Measurements from ENCODE around the gene GATA6. TPM values are rescaled to one million over a fixed set of nuclear protein-coding genes. Genes with fewer than 3 reads are reported as not detected.
"Not testable (repeated sequence)": the region's sequence is repeated elsewhere in the genome, so short reads cannot be mapped to it uniquely, and the experiment has no call there.

Gene GATA6
- total RNA-seq, 2 donors from 2014 or later = not detected

DNA sequence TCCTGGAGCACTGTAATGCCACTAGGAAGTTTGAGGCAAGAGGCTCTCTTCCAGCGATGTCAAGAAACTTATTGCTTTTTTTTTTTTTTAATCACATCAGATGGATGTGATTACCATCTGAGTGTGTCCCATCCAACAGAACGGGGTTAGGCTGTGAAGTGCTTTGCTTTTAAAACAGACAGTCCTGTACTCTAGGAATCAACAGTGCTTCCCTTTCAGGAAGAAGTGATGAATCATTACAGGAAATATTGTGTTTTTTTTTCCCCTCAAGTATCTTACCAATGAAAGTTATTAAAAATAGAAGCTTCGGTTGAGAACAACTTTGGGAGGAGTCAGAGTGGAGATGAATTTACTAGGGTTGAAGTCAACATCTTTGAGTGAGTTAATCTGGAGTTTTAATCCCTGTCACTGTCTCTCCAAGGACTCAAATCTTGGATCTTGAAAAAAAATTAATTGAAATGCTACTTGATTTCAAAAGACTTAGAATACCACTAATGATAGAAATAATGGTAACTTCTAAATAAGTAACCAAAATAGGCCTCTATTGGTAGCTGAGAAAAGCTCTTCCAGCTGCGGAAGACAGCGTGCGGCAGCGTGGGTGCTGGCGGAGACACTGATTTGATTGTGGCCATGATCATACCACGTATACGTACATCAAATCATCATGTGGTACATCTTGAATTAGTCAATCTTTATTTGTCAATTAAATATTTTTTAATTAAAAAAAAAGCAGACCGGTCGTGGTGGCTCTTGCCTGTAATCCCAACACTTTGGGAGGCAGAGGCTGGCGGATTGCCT lies 45.5 kb downstream of the GATA6 start:
- ATAC-seq = no peak

DNA sequence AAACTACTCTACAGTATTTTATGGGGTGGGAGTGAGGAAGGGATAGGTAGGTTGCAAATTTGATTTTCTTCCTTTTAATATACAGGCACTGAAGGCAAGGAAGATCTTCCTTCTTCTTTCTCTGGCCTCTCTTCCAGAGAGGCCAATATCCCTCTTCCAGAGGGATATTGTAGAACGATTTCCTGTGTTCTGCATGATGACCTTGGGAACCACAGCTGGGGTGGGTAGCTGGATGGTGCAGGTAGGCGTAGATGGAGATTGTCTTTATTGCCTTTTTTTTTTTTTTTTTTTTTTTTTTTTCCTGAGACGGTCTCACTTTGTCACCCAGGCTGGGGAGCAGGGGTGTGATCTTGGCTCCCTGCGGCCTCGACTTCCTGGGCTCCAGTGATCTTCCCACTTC lies 49.4 kb downstream of the GATA6 start:
- H3K27ac Mint-ChIP-seq = no peak overlapping the region
- DNase-seq (ENCODE audit: low spot score) (no peak), ATAC-seq (no peak)
- H3K27me3 Mint-ChIP-seq = peaks cover 5% of the 10 kb centered on the region in 2 donors
- no peak overlapping the region for H3K4me3 Mint-ChIP-seq
- H3K36me3 Mint-ChIP-seq = no peaks in the 10 kb centered on the region
- no peaks in the 10 kb centered on the region for H3K9me3 Mint-ChIP-seq
- H3K4me1 Mint-ChIP-seq (ENCODE audit: low read depth in 2 of 2) = peaks cover 24% of the 10 kb centered on the region in 2 donors

More for the DNA sequence above, 45.5 kb downstream of the GATA6 start:
- H3K27me3 Mint-ChIP-seq = peaks cover 7 to 14% of the 10 kb centered on the region in 2 donors
- H3K9me3 Mint-ChIP-seq = no peaks in the 10 kb centered on the region
- no peak for DNase-seq (ENCODE audit: low spot score)
- peaks cover 4 to 7% of the 10 kb centered on the region in 2 donors for H3K4me1 Mint-ChIP-seq (ENCODE audit: low read depth in 2 of 2)
- H3K4me3 Mint-ChIP-seq = no peak overlapping the region
- H3K27ac Mint-ChIP-seq = no peak overlapping the region
- no peaks in the 10 kb centered on the region for H3K36me3 Mint-ChIP-seq

DNA sequence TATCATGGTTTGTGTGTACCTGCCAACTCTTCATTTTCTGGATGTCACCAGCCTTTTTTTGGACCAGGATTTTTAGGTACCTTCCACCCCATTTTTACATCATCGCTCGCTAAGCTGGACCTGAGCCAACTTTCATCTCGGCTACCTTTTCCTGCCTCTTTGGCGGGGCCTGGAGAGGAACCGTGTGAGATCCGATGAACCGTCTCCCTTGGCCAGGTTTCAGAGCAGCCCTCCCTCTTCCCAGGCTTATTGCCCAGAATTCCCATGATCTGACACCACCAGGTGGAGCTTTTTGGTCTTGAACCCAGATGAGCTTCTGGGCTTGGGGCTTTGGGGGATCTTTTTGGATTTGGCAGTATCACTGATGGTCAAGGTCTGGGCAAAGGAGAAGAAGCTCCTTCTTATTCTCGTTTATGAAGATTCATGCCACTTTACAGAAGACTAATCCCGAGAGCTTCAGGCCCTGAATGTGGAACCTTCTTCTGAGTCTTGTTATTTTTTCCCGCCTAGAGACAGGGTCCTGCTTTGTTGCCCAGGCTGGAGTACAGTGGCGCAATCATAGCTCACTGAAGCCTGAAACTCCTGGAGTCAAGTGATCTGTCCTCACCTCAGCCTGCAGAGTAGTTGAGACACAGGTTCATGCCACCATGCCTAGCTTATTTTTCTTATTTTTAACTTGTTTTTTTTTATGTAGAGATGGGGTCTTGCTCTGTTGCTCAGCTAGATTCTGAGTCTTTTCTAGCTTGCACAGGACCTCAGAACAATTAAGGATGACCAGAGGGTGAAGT lies 50.4 kb downstream of the GATA6 start:
- DNase-seq (ENCODE audit: low spot score) (no peak), ATAC-seq (no peak)
- H3K27me3 Mint-ChIP-seq = peaks cover 5% of the 10 kb centered on the region in 2 donors
- H3K27ac Mint-ChIP-seq = no peak overlapping the region
- no peaks in the 10 kb centered on the region for H3K36me3 Mint-ChIP-seq
- no peak overlapping the region for H3K4me3 Mint-ChIP-seq
- peaks cover 20 to 26% of the 10 kb centered on the region in 2 donors for H3K4me1 Mint-ChIP-seq (ENCODE audit: low read depth in 2 of 2)
- H3K9me3 Mint-ChIP-seq = no peaks in the 10 kb centered on the region

- H3K27ac Mint-ChIP-seq; DNase-seq (ENCODE audit: low spot score); H3K36me3 Mint-ChIP-seq; H3K9me3 Mint-ChIP-seq; ATAC-seq; H3K27me3 Mint-ChIP-seq; H3K4me3 Mint-ChIP-seq: not testable (repeated sequence)
- peaks cover 21 to 25% of the 10 kb centered on the region in 2 donors for H3K4me1 Mint-ChIP-seq (ENCODE audit: low read depth in 2 of 2)
Observed at GRCh38 chr18:22220585-22220984, 51.2 kb downstream of the GATA6 start.

- Mint-ChIP-seq H3K4me1 (ENCODE audit: low read depth in 2 of 2) (peaks cover 21 to 25% of the 10 kb centered on the region in 2 donors), H3K36me3 (no peaks in the 10 kb centered on the region), H3K4me3 (peak overlapping the region; percentile 7), H3K9me3 (no peaks in the 10 kb centered on the region), H3K27ac (no peak overlapping the region), H3K27me3 (peaks cover 5 to 8% of the 10 kb centered on the region in 2 donors)
- ATAC-seq (no peak), DNase-seq (ENCODE audit: low spot score) (no peak)
Observed at GRCh38 chr18:22221350-22221749, 52.0 kb downstream of the GATA6 start.

DNA sequence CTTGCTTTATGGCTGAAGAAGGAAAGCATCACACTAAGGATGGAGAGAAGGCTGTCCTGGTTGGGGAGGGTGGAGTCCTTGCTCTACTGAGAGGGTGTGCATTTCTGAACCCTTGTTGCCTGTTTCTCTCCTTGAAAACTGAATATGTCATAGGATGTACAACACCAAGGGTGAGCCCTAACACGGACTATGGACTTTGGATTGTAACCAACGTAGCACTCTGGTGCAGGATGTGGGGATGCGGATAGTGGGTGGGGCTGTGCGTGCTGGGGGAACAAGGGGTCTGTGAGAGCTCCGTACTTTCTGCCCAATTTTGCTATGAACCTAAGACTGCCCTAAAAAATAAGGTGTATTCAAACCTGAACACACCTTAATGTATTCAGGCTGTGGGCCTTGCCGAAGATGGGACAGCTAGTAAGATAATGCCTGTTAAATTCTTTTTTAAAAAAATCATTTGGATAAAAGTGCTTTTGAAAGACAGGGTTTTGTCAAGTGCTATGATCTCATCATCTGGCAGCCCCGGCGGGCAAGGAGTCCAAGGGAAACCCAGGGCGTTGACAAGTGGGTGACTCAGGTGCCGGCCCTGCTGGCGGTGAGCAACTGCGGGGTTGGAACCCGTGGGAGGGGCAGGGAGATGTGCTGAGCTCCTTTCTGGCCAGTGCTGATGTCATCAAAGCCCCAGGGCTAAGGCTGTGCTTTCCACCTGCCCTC lies 54.0 kb downstream of the GATA6 start:
- ATAC-seq = peak; percentile 66 to 87
- H3K4me3 Mint-ChIP-seq = no peak overlapping the region
- no peak overlapping the region for H3K27ac Mint-ChIP-seq
- peaks cover 21 to 25% of the 10 kb centered on the region in 2 donors for H3K4me1 Mint-ChIP-seq (ENCODE audit: low read depth in 2 of 2)
- peaks cover 0 to 9% of the 10 kb centered on the region in 2 donors for H3K27me3 Mint-ChIP-seq
- H3K36me3 Mint-ChIP-seq = no peaks in the 10 kb centered on the region
- no peaks in the 10 kb centered on the region for H3K9me3 Mint-ChIP-seq
- DNase-seq (ENCODE audit: low spot score) = no peak

DNA sequence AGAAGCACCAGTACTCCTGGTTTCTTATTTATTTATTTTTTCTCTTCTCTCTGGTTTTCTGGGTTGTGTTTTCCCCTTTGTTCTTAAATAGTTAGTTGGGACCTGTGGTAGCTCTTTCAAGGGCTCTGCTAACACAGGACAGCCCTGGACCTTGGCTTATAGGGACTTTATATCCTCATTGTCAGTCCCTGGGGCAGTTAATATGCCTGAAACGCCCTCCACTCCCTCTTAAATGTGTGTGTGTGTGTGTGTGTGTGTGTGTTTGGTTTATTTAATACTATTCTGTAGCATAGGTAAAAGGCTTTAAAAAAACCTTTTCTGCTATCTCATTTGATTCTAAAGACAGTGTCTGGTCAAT lies 54.6 kb downstream of the GATA6 start:
- Mint-ChIP-seq H3K27ac (no peak overlapping the region), H3K4me1 (ENCODE audit: low read depth in 2 of 2) (peaks cover 23 to 28% of the 10 kb centered on the region in 2 donors), H3K9me3 (no peaks in the 10 kb centered on the region), H3K36me3 (no peaks in the 10 kb centered on the region), H3K27me3 (peaks cover 0 to 9% of the 10 kb centered on the region in 2 donors), H3K4me3 (no peak overlapping the region)
- DNase-seq (ENCODE audit: low spot score) (no peak), ATAC-seq (no peak)

GRCh38 chr18:22224339-22224738 lies 55.0 kb downstream of the GATA6 start:
- H3K4me3 Mint-ChIP-seq = no peak overlapping the region
- no peak overlapping the region for H3K27ac Mint-ChIP-seq
- peaks cover 3 to 12% of the 10 kb centered on the region in 2 donors for H3K27me3 Mint-ChIP-seq
- no peaks in the 10 kb centered on the region for H3K36me3 Mint-ChIP-seq
- peaks cover 27 to 32% of the 10 kb centered on the region in 2 donors for H3K4me1 Mint-ChIP-seq (ENCODE audit: low read depth in 2 of 2)
- ATAC-seq = no peak
- no peaks in the 10 kb centered on the region for H3K9me3 Mint-ChIP-seq
- DNase-seq (ENCODE audit: low spot score) = no peak

GRCh38 chr18:22226801-22227200 lies 57.4 kb downstream of the GATA6 start:
- Mint-ChIP-seq H3K4me3 (no peak overlapping the region), H3K27me3 (peaks cover 7 to 13% of the 10 kb centered on the region in 2 donors), H3K36me3 (no peaks in the 10 kb centered on the region), H3K9me3 (no peaks in the 10 kb centered on the region), H3K4me1 (ENCODE audit: low read depth in 2 of 2) (peaks cover 16 to 20% of the 10 kb centered on the region in 2 donors), H3K27ac (no peak overlapping the region)
- no peak for DNase-seq (ENCODE audit: low spot score)
- ATAC-seq = no peak

DNA sequence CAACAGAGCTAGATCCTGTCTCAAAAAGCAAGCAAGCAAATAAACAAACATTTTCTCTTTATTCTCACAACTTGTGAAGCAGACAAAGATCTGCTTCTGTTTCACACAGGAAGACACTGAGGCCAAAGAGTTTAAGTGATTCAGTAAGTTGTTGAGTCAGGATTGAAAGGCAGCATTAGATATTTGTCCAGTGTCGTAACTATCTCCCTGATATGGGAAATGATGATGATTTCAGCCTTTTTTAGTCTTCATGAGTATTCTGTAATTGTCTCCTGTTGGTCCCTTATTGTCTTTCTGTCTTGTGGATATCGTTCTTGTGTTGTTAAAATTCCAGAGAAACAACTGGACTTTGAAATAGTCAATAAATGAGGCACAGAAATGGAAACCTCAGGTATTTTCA lies 59.6 kb downstream of the GATA6 start:
- H3K36me3 Mint-ChIP-seq = no peaks in the 10 kb centered on the region
- H3K9me3 Mint-ChIP-seq = no peaks in the 10 kb centered on the region

DNA sequence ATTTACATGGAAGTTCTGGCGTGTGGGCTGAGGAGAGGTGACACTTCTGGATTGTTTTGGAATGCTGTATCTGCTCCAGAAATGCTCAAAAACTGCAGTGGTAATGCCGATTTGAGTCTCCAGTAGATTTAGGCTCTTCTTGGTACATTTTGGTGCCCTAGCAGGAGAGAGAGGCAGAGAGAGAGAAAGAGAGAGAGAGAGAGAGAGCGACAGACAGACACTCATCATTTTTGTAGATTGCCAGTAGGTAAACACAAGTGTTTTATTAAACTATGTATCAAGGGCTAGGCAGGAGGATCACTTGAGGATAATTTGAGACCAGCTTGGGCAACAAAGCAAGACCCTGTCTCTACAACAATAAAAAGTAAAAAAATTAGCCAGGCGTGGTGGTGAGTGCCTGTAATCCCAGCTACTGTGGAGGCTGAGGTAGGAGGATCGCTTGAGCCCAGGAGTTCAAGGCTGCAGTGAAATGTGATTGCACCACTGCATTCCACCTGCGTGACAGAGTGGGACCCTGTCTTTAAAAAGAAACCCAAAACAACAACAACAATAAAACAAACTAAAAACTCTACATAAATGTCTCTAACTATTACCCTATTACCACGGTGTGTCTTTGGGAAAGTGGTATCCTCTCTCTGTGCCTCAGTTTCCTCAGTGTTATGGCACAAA lies 60.2 kb downstream of the GATA6 start:
- DNase-seq (ENCODE audit: low spot score) (no peak), ATAC-seq (no peak)
- Mint-ChIP-seq H3K4me3 (no peak overlapping the region), H3K4me1 (ENCODE audit: low read depth in 2 of 2) (peaks cover 8 to 11% of the 10 kb centered on the region in 2 donors), H3K9me3 (no peaks in the 10 kb centered on the region), H3K27ac (no peak overlapping the region), H3K27me3 (peaks cover 15 to 18% of the 10 kb centered on the region in 2 donors), H3K36me3 (no peaks in the 10 kb centered on the region)

More for the DNA sequence above, 59.6 kb downstream of the GATA6 start:
- Mint-ChIP-seq H3K4me3 (no peak overlapping the region), H3K27me3 (peaks cover 9 to 13% of the 10 kb centered on the region in 2 donors), H3K27ac (no peak overlapping the region), H3K4me1 (ENCODE audit: low read depth in 2 of 2) (peaks cover 11 to 12% of the 10 kb centered on the region in 2 donors)
- DNase-seq (ENCODE audit: low spot score) (no peak), ATAC-seq (no peak)

- H3K4me3 Mint-ChIP-seq = no peak overlapping the region
- DNase-seq (ENCODE audit: low spot score) = no peak
Observed at GRCh38 chr18:22230471-22230945, 61.1 kb downstream of the GATA6 start.

GRCh38 chr18:22233266-22233665 lies 63.9 kb downstream of the GATA6 start:
- H3K36me3 Mint-ChIP-seq = peaks cover 4% of the 10 kb centered on the region
- H3K27me3 Mint-ChIP-seq = peaks cover 18 to 26% of the 10 kb centered on the region in 2 donors
- H3K4me3 Mint-ChIP-seq = no peak overlapping the region
- peaks cover 17 to 19% of the 10 kb centered on the region in 2 donors for H3K4me1 Mint-ChIP-seq (ENCODE audit: low read depth in 2 of 2)
- no peak for DNase-seq (ENCODE audit: low spot score)
- ATAC-seq = no peak
- H3K27ac Mint-ChIP-seq = no peak overlapping the region
- no peaks in the 10 kb centered on the region for H3K9me3 Mint-ChIP-seq

More at GRCh38 chr18:22230471-22230945, 61.1 kb downstream of the GATA6 start:
- Mint-ChIP-seq H3K9me3 (no peaks in the 10 kb centered on the region), H3K27ac (no peak overlapping the region), H3K4me1 (ENCODE audit: low read depth in 2 of 2) (peaks cover 7 to 8% of the 10 kb centered on the region in 2 donors), H3K36me3 (no peaks in the 10 kb centered on the region), H3K27me3 (peaks cover 17 to 18% of the 10 kb centered on the region in 2 donors)
- ATAC-seq = no peak

Data from natural killer cell treated with Interleukin-12 subunit alpha and Interleukin-12 subunit beta and Interleukin-15 and Interleukin-18, amount 100 ng/mL, for 72 hours (primary cell).